ENCODE results near the gene ASIC2.

GRCh38 chr17:33328129-33328528, 35.0 kb upstream of the ASIC2 start:
- TF ChIP-seq, protein P1, sequence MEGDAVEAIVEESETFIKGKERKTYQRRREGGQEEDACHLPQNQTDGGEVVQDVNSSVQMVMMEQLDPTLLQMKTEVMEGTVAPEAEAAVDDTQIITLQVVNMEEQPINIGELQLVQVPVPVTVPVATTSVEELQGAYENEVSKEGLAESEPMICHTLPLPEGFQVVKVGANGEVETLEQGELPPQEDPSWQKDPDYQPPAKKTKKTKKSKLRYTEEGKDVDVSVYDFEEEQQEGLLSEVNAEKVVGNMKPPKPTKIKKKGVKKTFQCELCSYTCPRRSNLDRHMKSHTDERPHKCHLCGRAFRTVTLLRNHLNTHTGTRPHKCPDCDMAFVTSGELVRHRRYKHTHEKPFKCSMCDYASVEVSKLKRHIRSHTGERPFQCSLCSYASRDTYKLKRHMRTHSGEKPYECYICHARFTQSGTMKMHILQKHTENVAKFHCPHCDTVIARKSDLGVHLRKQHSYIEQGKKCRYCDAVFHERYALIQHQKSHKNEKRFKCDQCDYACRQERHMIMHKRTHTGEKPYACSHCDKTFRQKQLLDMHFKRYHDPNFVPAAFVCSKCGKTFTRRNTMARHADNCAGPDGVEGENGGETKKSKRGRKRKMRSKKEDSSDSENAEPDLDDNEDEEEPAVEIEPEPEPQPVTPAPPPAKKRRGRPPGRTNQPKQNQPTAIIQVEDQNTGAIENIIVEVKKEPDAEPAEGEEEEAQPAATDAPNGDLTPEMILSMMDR (IDR thresholded peaks at IDR 0.05): no peak
- no peak for TF ChIP-seq POLR2A (IDR thresholded peaks at IDR 0.05)
- no peak for TF ChIP-seq POLR2AphosphoS5 (IDR thresholded peaks at IDR 0.05; ENCODE audit: insufficient read depth in 1 of 2, low read depth in 1 of 2)

Measured in vagina (tissue), 2 donors.